ENCODE results near the gene XYLB.
"Not testable (repeated sequence)": the region's sequence is repeated elsewhere in the genome, so short reads cannot be mapped to it uniquely, and the experiment has no call there.

Gene XYLB

GRCh38 chr3:38397320-38397719 is 50.7 kb downstream of the XYLB start:
- DNase-seq: peak; percentile 7

- no peak for DNase-seq
Measured at GRCh38 chr3:38401246-38401962, 54.8 kb downstream of the XYLB start.

DNA sequence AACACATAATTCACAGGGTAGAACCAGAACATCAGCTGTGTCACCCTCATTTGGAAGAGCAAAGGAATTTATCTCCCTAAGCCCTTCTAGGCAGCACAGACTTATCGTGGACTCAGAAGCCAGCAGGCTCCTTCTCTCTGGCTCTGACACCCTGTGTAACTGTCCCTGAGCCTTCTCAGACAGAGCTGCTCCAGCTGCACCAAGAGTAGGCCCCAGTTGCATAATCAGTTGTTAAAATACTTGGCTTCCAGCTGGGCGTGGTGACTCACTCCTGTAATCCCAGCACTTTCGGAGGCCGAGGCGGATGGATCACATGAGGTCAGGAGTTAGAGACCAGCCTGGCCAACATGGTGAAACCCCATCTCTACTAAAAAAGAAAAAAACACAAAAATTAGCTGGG is 57.7 kb downstream of the XYLB start:
- DNase-seq: no peak

DNA sequence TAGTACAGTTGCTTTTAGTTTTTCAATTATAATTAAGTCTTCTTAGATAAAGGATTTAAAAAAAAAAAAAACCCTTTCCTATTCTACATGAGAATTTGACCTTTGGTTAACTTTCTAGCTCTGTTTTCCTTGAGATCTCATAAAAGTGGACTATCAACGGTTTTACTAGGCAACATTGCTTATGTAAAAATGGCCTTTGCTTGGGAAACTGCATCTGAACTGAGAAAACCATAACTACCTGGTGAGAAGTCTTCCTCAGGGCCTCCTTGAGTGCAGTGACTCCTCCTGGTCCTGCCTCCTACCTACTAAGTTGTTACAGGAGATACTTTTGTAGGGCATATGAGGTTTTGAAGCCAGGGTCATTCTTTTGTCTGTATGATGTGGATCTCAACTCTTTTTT is 65.0 kb downstream of the XYLB start:
- no peak for DNase-seq

DNA sequence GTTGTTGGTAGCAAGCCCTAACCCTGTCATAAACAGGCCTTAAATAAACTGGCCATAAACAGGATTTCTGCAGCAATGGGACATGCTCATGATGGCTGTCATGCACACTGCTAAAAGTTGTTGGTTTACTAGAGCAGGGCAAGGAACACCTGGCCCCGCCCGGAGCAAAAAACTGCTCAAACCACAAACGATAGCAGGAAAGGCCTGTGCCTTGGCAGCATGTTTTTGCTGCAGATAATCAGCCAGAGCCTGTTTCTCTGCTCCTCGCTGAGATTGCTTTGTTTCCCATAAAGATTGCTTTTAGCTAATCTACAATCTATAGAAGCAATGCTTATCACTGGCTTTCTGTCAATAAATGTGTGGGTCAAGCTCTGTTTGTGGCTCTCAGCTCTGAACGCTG is 74.2 kb downstream of the XYLB start:
- not testable (repeated sequence) for DNase-seq

DNA sequence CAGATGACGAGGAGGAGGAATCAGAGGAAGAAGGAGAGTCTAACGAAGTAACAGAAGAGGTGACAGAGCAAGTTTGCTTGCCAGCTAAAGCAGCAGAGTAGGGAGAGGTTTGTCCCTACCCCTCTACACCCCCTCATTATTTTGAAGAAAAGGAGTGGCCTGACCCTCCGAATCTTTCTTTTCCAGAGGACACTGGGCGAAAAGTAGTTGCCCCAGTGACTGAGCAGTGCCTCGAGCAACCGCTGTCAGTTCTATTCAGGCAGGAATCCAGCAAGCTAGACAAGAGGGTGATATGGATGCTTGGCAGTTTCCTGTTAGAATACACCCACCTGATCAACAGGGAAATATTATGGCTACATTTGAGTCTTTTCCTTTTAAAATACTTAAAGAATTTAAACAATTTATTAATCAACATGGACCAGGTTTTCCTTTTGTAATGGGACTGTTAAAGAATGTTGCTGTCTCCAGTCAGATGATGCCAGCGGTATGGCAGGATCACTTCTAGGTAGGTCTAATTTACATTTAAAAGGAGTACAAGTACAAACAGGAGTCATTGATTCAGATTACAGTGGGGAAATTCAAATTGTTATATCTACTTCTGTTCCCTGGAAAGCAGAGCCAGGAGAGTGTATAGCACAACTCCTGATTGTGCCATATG is 75.2 kb downstream of the XYLB start:
- no peak for DNase-seq

DNA sequence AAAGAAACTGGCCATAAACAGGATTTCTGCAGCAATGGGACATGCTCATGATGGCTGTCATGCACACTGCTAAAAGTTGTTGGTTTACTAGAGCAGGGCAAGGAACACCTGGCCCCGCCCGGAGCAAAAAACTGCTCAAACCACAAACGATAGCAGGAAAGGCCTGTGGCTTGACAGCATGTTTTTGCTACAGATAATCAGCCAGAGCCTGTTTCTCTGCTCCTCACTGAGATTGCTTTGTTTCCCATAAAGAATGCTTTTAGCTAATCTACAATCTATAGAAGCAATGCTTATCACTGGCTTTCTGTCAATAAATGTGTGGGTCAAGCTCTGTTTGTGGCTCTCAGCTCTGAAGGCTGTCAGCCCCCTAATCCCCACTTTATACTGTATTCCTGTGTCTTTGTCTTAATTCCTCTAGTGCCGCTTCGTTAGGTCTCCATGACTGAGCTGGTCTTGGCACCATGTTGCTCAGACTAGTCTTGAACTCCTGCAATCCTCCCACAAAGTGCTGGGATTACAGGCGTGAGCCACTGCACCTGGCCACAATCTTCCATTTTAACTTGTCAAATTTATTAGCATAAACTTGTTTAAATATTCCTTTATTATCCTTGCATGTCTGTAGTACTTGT is 80.3 kb downstream of the XYLB start:
- not testable (repeated sequence) for DNase-seq

- DNase-seq: peak; percentile 13
Measured at GRCh38 chr3:38432871-38433658, 86.5 kb downstream of the XYLB start.

DNA sequence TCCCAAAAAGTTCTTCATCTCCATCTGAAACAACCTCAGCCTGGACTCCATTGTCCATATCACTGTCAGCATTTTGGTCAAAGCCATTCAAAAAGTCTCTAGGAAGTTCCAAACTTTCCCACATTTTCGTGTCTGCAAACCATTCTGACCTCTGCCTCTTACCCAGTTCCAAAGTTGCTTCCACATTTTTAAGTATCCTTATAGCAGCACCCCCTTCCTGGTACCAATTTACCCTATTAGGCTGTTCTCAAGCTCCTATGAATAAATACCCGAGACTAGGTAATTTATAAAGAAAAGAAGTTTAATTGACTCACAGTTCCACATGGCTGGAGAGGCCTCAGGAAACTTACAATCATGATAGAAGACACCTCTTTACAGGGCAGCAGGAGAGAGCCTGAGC is 87.1 kb downstream of the XYLB start:
- not testable (repeated sequence) for DNase-seq

DNA sequence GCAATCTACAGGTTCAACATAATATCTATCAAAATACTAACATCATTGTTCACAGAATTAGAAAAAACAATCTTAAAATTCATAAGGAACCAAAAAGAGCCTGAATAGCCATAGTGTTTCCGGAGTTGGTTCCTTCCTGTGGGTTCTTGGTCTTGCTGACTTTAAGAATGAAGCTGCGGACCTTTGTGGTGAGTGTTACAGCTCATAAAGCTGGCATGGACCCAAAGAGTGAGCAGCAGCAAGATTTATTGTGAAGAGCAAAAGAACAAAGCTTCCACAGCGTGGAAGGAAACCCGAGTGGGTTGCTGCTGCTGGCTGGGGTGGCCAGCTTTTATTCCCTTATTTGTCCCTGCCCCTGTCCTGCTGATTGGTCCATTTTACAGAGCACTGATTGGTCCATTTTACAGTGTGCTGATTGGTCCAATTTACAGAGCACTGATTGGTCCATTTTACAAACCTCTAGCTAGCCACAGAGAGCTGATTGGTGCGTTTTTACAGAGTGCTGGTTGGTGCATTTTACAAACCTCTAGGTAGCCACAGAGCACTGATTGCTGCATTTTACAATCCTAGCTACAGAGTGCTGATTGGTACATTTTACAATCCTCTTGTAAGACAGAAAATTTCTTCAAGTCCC is 92.0 kb downstream of the XYLB start:
- not testable (repeated sequence) for DNase-seq

DNA sequence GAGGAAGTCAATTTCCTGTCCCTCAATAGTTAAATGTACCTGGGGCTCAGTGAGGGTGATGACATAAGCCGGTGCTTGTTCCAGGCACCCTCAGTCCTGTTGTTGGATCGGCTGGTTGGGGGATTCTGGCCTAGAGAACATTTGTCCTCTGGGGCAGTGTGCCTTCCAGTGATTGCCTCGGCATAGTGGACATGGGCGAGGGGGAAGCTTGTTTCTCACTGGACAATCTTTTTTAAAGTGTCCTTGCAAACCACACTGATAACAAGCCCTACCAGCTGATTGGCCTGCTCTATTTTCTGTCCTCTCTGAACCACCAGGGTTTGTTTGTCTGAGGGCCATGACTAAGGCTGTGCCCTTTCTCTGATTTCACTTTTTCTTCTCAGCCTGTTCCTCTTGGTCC is 96.6 kb downstream of the XYLB start:
- DNase-seq: not testable (repeated sequence)

DNA sequence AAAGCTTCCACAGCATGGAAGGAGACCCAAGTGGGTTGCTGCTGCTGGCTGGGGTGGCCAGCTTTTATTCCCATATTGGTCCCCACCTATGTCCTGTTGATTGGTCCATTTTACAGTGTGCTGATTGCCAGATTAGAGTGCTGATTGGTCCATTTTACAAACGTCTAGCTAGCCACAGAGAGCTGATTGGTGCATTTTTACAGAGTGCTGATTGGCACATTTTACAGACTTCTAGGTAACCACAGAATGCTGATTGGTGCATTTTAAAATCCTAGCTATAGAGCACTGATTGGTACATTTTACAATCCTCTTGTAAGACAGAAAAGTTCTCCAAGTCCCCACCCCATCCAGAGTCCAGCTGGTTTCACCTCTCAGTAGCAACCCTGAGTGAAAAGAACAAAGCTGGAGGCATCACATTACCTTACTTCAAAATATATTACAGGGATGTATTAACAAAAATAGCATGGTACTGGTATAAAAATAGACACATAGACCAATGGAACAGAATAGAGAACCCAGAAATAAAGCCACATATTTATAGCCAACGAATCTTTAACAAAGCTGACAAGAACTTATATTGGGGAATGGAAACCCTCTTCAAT is 99.6 kb downstream of the XYLB start:
- no peak for DNase-seq

DNA sequence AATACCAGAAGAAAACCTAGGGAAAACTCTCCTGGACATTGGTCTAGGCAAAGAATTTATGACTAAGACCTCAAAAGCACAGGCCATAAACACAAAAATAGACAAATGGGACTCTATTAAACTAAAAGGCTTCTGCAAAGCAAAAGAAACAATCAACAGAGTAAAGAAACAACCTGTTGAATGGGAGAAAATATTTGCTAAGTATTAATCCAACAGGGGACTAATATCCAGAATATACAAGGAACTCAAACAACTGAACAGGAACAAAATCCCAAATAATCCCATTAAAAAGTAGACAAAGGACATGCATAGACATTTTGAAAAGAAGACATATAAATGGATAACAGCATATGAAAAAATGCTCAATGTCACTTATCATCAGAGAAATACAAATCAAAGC is 100.2 kb downstream of the XYLB start:
- DNase-seq: no peak

DNA sequence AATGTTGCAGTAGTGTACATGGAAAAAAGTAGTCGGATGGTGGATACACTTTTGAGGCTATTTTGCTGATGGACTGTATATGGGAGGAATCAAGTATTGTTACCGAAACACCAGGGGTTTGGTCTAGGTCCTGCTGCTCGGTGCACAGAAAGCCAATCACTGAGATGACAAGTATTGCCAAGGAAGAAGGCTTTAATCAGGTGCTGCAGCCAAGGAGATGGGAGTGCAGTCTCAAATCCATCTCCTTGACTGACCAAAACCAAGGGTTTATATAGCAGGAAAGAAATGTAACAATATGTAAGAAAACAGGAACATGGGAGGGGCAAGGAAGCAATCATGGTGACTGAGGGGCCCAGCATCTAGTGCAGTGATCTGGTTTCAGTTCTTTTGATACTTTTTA is 104.3 kb downstream of the XYLB start:
- DNase-seq: no peak

GRCh38 chr3:38453075-38453912 is 106.7 kb downstream of the XYLB start, which contains the start of gene ACVR2B:
Gene ACVR2B (plus strand): TSS chr3:38453890. CDS start chr3:38454323, 433 bp downstream.
- peak; percentile 80 for DNase-seq

- DNase-seq: no peak
Measured at GRCh38 chr3:38453913-38454177, 107.3 kb downstream of the XYLB start.

- DNase-seq: peak; percentile 45
Measured at GRCh38 chr3:38454178-38454883, 107.7 kb downstream of the XYLB start.

DNA sequence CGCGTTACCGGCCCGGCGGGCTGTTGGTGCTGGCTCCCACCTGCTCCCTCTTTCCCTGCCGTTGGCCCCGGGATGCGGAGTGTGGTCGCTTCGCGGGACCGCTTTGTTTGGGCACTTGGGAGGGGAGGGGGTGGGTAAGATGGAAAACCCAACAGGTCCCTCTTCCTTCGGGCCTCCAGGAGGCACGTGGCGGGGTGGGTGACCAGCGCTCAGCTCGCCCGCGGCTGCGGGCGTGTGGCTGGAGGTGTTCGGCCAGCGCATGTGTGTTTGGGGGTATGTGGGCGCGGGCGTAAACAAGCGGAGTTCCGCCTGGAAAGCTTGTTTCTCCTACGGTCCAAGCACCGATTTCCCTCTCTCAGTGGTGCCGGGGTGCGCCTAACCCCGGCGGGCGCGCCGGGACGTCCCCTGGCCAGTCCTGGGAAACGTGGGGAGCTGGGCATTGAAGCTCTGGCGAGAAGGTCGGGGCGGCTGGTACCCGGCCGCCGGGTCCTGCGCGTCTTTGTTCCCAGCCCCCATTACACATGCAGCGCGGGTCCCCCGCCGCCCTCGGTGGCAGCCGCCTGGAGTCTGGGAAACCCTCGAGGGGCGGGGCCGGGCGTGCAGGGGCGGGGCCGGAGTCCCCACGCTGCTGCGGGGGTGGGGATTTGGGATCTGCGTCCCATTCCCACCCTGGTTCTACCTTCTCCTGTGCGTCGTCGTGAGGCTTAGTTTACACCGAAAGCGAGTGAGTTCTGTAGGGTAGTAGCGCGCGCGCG is 108.5 kb downstream of the XYLB start:
- DNase-seq: peak; percentile 65

DNA sequence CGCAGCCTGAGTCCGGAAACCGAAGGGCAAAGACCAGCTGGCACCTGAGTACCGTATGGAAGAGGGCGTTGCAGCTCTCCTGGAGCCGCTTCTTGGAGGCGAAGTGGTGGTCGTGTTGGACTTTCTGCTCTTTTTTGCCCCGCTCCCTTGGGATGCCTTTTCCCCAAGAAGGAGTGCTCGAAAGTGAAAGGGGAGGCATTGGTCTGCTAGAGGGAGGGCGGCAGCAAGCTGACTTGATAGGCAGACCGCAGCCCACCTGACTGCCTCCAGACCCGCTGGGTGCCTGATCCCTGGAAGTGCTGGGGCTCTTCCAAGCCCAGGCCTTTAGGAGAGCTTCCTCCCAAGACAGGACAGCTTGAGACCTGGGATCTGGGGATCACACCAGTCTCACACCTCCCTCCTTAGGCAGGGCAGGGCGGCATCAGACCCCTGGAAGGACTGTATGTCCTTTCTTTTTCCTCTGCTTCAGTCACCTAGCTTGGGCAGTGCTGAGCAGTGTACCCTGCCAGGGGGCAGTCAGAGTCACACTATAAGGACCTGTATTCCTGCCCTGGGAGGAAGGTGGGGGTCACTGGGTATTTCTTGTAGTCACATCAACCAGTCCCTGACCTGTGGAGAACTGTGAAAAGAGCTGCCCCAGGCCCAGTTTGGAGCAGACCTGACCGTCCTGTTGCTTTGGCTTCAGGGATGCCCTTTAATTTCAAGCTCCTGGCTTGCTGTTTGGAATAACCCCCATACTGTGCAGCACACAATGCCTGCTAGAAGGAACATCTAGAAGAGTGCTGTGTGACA is 109.2 kb downstream of the XYLB start:
- no peak for DNase-seq
